Kidney (tissue), 14 donors: ENCODE results near the gene PFDN6. TPM values are rescaled to one million over a fixed set of nuclear protein-coding genes. Genes with fewer than 3 reads are reported as not detected.

Experiments used
- DNase-seq, 5 donors: peaks; one replicate each; pipeline ENCODE4 v3.0.0-alpha.2; 2013 to 2020
- FAIRE-seq: peaks from 2 replicates; lab custom pipeline; 2012; peaks lifted over from hg19 to GRCh38; lab: Jason Lieb, UNC
- H3K27ac ChIP-seq, 2 donors: one replicate each; pipeline ENCODE4 v1.7.0; 2013; ENCODE audit warnings: low read depth in 2 of 2, low read length in 2 of 2, inconsistent platforms in 1 of 2
- H3K27me3 ChIP-seq: one replicate; pipeline ENCODE4 v1.7.1; 2013; ENCODE audit warnings: low read length, inconsistent platforms; ENCODE audit not compliant: control insufficient read depth, insufficient read depth
- H3K36me3 ChIP-seq, 3 donors: one replicate each; pipeline versions ENCODE4 v1.7.0 to v1.7.1; 2013; ENCODE audit warnings: low read length in 3 of 3, control low read depth in 1 of 3, inconsistent platforms in 1 of 3; ENCODE audit not compliant: insufficient read depth in 3 of 3, control insufficient read depth in 2 of 3
- H3K4me1 ChIP-seq, 3 donors: one replicate each; pipeline versions ENCODE4 v1.7.0 to v1.7.1; 2013; ENCODE audit warnings: low read length in 3 of 3, inconsistent platforms in 1 of 3, low read depth in 1 of 3; ENCODE audit not compliant: control insufficient read depth in 2 of 3, insufficient read depth in 2 of 3
- H3K4me3 ChIP-seq, 3 donors: one replicate each; pipeline versions ENCODE4 v1.7.0 to v1.8.1; 2013; ENCODE audit warnings: low read length in 3 of 3, control low read depth in 1 of 3, inconsistent platforms in 1 of 3
- H3K9ac ChIP-seq, 3 donors: one replicate each; pipeline versions ENCODE4 v1.7.0 to v1.7.1; 2013; ENCODE audit warnings: low read length in 3 of 3, control low read depth in 1 of 3, inconsistent platforms in 1 of 3
- H3K9me3 ChIP-seq, 3 donors: one replicate each; pipeline versions ENCODE4 v1.7.0 to v1.7.1; 2013; ENCODE audit warnings: low read length in 3 of 3, control low read depth in 1 of 3, inconsistent platforms in 1 of 3; ENCODE audit not compliant: control insufficient read depth in 2 of 3, insufficient read depth in 1 of 3
- intact Hi-C: fragments of 100-400 bp; cut with DNase I; formaldehyde crosslinking; loops from one replicate; pipeline ENCODE4 v1.11.1; 2022
- polyA plus RNA-seq: library from polyadenylated mRNA; stranded (reverse); fragments of 350-450 nt; fragmentation: Illumina TruSeq; extraction: RNeasy Lipid Tissue Mini Kit (QIAGEN cat#74804); gene quantifications from one replicate; pipeline ENCODE4 v1.2.3, GENCODE V29; 2014; ENCODE audit warnings: low read depth, low replicate concordance; ENCODE audit not compliant: insufficient read depth
- total RNA-seq: library from RNA; stranded (reverse); fragmentation: NEBNext Ultra II Directional; extraction: Animal tissue kit (Norgen Biotek cat#: 25700); gene quantifications from one replicate; pipeline ENCODE4 v1.2.1, GENCODE V29; 2021
- TF ChIP-seq, protein P1 (sequence below): IDR thresholded peaks from 3 replicates; pipeline ENCODE4 v1.5.1; 2012; ENCODE audit warnings: mild to moderate bottlenecking, moderate library complexity, borderline replicate concordance; ENCODE audit not compliant: insufficient read depth; ENCODE audit errors: extremely low read depth
- donor health status: control.
- donor health status: control.
- donor health status: control.
- donor health status: control.
- donor health status: control.
- donor health status: DM: yes; HTN: yes; CAD: no.
- donor health status: Normal renal cell carcinoma (clear cell type).

PFDN6 gene
- total and polyA plus RNA-seq, 2 donors from 2014 or later, result 46.8 to 159 TPM

GRCh38 chr6:33296797-33297405, 7.5 kb downstream of the PFDN6 start:
- H3K27me3 ChIP-seq, result no peaks in the 10 kb centered on the region
- TF ChIP-seq, protein P1, sequence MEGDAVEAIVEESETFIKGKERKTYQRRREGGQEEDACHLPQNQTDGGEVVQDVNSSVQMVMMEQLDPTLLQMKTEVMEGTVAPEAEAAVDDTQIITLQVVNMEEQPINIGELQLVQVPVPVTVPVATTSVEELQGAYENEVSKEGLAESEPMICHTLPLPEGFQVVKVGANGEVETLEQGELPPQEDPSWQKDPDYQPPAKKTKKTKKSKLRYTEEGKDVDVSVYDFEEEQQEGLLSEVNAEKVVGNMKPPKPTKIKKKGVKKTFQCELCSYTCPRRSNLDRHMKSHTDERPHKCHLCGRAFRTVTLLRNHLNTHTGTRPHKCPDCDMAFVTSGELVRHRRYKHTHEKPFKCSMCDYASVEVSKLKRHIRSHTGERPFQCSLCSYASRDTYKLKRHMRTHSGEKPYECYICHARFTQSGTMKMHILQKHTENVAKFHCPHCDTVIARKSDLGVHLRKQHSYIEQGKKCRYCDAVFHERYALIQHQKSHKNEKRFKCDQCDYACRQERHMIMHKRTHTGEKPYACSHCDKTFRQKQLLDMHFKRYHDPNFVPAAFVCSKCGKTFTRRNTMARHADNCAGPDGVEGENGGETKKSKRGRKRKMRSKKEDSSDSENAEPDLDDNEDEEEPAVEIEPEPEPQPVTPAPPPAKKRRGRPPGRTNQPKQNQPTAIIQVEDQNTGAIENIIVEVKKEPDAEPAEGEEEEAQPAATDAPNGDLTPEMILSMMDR, result no peak
- intact Hi-C loops, result no loop called here
- H3K4me3 ChIP-seq, result peak overlapping the region; percentile 48 to 92 (median 56)
- no peaks in the 10 kb centered on the region for H3K9me3 ChIP-seq
- FAIRE-seq (no peak), DNase-seq (peak in 1 of 5 donors; percentile 75)
- H3K27ac ChIP-seq, result peak overlapping the region; percentile 96 to 98
- H3K36me3 ChIP-seq, result peaks cover 2 to 16% (median 15%) of the 10 kb centered on the region in 3 donors
- peaks cover 0 to 13% (median 0%) of the 10 kb centered on the region in 3 donors for H3K4me1 ChIP-seq
- peak overlapping the region in 1 of 3 donors; percentile 68 for H3K9ac ChIP-seq

DNA sequence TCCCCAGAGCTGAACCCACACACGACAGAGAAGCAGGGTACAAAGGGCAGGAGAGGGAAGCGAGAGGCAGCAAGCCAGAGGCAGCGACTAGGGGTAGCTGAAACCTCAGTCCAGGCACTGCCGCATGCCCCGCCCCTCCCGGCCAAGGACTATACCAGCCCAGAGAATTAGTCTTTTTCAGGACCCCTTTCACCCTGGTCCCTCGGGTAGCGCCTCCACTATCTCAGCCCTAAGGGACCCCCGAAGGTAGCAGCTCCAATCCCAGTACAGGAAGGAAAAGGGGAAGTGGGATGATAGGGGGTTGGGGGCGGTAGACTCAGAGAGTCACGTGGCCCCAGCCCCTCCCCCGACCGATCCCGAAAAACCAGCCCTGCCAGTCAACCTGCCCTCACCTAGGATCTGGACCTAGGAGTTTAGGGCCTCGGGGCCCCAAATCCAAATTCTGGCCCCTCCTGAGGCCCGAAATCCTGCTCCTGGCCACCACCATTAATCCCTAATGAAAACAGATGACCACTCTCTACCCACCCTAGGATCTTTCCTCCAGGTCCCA, 8.1 kb downstream of the PFDN6 start:
- DNase-seq, result peak; percentile 66 to 87 (median 77)

DNA sequence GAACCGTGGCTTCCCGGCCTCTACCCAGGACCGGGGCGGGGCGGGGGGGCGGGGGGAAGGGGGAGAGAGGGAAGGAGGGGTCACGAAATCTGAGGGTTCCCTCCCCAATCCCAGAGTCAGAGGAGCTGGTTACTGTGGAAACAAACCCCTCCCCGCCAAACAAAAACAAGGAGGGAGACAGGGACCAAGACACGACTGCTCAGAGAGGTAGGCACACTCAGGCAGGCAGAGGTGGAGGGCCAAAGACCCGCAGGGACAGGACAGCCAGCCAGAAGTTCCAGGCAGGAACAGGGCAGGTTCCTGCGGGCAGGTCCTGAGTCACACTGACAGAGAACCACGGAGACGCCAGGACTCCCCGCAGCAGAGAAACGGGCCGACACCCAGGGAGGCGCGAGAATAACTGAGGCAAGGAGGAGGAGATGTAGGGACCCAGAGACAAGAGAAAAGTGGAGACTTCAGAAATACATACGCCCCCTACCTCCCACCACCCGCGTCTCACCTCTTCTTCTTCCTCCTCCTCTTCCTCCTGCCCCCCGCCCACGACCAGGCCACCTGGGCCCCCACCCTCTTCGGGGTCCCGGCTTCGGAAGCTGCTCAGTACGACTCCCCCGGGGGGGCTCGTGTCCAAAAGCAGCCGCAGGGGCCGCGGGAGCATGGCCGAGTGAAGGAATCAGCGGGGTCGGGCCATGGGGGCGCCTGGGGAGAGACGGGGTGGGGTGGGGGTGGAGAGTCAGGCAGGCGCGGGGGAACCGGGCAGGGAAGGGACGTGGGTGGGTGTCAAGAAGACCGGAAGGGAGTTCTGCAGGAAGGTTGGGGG, 8.8 kb downstream of the PFDN6 start:
- H3K9ac ChIP-seq, result peak overlapping the region; percentile 49 to 87 (median 76)
- DNase-seq (peak; percentile 78 to 90 (median 84)), FAIRE-seq (no peak)
- H3K36me3 ChIP-seq, result peaks cover 2 to 11% (median 11%) of the 10 kb centered on the region in 3 donors
- TF ChIP-seq, protein P1, result no peak
- intact Hi-C loops, result no loop called here
- H3K27ac ChIP-seq, result peak overlapping the region; percentile 96 to 98
- peak overlapping the region; percentile 64 to 92 (median 82) for H3K4me3 ChIP-seq
- H3K4me1 ChIP-seq, result peaks cover 0 to 13% (median 0%) of the 10 kb centered on the region in 3 donors
- H3K27me3 ChIP-seq, result no peaks in the 10 kb centered on the region
- H3K9me3 ChIP-seq, result no peaks in the 10 kb centered on the region

More for the DNA sequence above, 8.1 kb downstream of the PFDN6 start:
- TF ChIP-seq, protein P1, result no peak
- H3K4me3 ChIP-seq, result peak overlapping the region; percentile 48 to 92 (median 56)
- H3K36me3 ChIP-seq, result peaks cover 2 to 12% (median 11%) of the 10 kb centered on the region in 3 donors
- peaks cover 0 to 13% (median 0%) of the 10 kb centered on the region in 3 donors for H3K4me1 ChIP-seq
- peak overlapping the region in 2 of 3 donors; percentile 60 to 68 for H3K9ac ChIP-seq
- no peaks in the 10 kb centered on the region for H3K27me3 ChIP-seq
- no peak for FAIRE-seq
- intact Hi-C loops, result no loop called here
- peak overlapping the region; percentile 96 to 98 for H3K27ac ChIP-seq
- no peaks in the 10 kb centered on the region for H3K9me3 ChIP-seq
